ENCODE results near the gene SRSF3. TPM values are rescaled to one million over a fixed set of nuclear protein-coding genes. Genes with fewer than 3 reads are reported as not detected.

The SRSF3 gene
- total RNA-seq, 1 donor from 2014 or later, result 119 TPM

GRCh38 chr6:36633915-36634314 is 39.8 kb downstream of the SRSF3 start:
- TF ChIP-seq CTCF (IDR thresholded peaks at IDR 0.05; ENCODE audit: borderline replicate concordance), result no peak
- peak; percentile 70 for DNase-seq
- H3K4me1 ChIP-seq, result peaks cover 31% of the 10 kb centered on the region
- H3K4me3 ChIP-seq, result no peak overlapping the region
- intact Hi-C loops (cut with micrococcal nuclease), result no loop called here
- no peaks in the 10 kb centered on the region for H3K9me3 ChIP-seq (replicated peaks)
- peak overlapping the region; percentile 66 for H3K27ac ChIP-seq (replicated peaks)
- no peaks in the 10 kb centered on the region for H3K36me3 ChIP-seq
- no peaks in the 10 kb centered on the region for H3K27me3 ChIP-seq (ENCODE audit: low read depth)

- DNase-seq, result no peak
- no peak for TF ChIP-seq CTCF (IDR thresholded peaks at IDR 0.05; ENCODE audit: borderline replicate concordance)
- Histone ChIP-seq H3K4me1 (peaks cover 25% of the 10 kb centered on the region), H3K36me3 (no peaks in the 10 kb centered on the region), H3K27me3 (ENCODE audit: low read depth) (no peaks in the 10 kb centered on the region), H3K4me3 (no peak overlapping the region), H3K9me3 (replicated peaks) (no peaks in the 10 kb centered on the region), H3K27ac (replicated peaks) (peak overlapping the region; percentile 66)
- intact Hi-C loops (cut with micrococcal nuclease), result no loop called here
Measured at GRCh38 chr6:36634317-36635108, 40.4 kb downstream of the SRSF3 start.

- peak; percentile 51 for DNase-seq
- intact Hi-C loops (cut with micrococcal nuclease), result no loop called here
- no peak for TF ChIP-seq CTCF (IDR thresholded peaks at IDR 0.05; ENCODE audit: borderline replicate concordance)
Measured at GRCh38 chr6:36636283-36636682, 42.1 kb downstream of the SRSF3 start.

GRCh38 chr6:36636687-36637418 is 42.7 kb downstream of the SRSF3 start:
- Histone ChIP-seq H3K4me3 (no peak overlapping the region), H3K9me3 (replicated peaks) (no peaks in the 10 kb centered on the region), H3K4me1 (peaks cover 23% of the 10 kb centered on the region), H3K36me3 (no peaks in the 10 kb centered on the region), H3K27ac (replicated peaks) (no peak overlapping the region), H3K27me3 (ENCODE audit: low read depth) (no peaks in the 10 kb centered on the region)
- TF ChIP-seq CTCF (IDR thresholded peaks at IDR 0.05; ENCODE audit: borderline replicate concordance), result no peak
- intact Hi-C loops (cut with micrococcal nuclease), result no loop called here
- DNase-seq, result no peak

More at GRCh38 chr6:36636283-36636682, 42.1 kb downstream of the SRSF3 start:
- Histone ChIP-seq H3K4me3 (no peak overlapping the region), H3K27me3 (ENCODE audit: low read depth) (no peaks in the 10 kb centered on the region), H3K4me1 (peaks cover 23% of the 10 kb centered on the region), H3K36me3 (no peaks in the 10 kb centered on the region), H3K27ac (replicated peaks) (no peak overlapping the region), H3K9me3 (replicated peaks) (no peaks in the 10 kb centered on the region)

- H3K9me3 ChIP-seq (replicated peaks), result no peaks in the 10 kb centered on the region
- H3K27ac ChIP-seq (replicated peaks), result no peak overlapping the region
- DNase-seq, result no peak
- no peaks in the 10 kb centered on the region for H3K36me3 ChIP-seq
- peaks cover 26% of the 10 kb centered on the region for H3K4me1 ChIP-seq
- no peaks in the 10 kb centered on the region for H3K27me3 ChIP-seq (ENCODE audit: low read depth)
- no peak overlapping the region for H3K4me3 ChIP-seq
- intact Hi-C loops (cut with micrococcal nuclease), result no loop called here
- no peak for TF ChIP-seq CTCF (IDR thresholded peaks at IDR 0.05; ENCODE audit: borderline replicate concordance)
Measured at GRCh38 chr6:36638579-36638978, 44.4 kb downstream of the SRSF3 start.
